ENCODE results near the gene ALDH4A1. TPM values are rescaled to one million over a fixed set of nuclear protein-coding genes. Genes with fewer than 3 reads are reported as not detected.
A peak's percentile ranks its signal among the peaks of the same experiment; 100 is the strongest.

The ALDH4A1 gene
- polyA plus RNA-seq (2013): 34.2 and 35.7 TPM in 2 replicates

DNA sequence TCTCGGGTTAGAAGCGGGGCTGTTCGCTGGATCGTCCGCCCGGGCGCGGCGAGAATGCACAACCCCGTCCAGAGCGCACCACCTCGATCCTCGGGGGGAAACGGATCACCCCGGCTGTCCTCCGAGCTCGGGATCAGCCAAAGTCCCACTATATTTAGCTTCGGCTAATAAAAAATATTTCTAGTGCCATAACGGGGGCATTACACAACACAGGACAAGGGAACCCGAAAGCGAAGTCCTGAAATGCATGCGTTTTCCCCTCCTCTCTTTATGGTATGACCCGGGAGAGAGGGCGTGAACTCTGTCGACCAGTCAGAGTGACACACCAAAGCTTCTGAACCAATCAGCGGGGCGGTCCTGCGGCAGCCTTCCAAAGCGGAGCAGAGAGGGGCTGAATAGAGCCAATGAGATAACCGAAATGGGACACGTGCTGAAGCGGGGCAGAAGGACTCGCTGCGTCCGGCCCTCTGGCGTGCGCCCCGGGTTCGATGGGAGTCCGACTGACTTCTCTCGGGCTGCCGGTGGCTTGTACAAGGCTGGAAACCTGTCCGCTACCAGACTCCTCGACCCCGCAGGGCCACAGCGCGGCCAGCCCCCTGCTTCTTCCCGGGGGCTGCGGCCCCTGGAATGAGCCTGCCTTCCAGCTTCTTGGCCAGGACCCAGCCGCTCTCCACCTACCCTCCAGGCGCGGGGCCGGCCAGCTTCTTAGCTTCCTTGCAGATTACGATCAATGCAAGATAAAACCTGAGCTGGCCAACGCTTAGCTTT lies at the start of gene ALDH4A1:
Gene ALDH4A1, minus strand, starts transcription at position 33 of the 768 bp plus-strand sequence. Its CDS starts 32 bp downstream, at position 1.
- Histone ChIP-seq H3K79me2 (ENCODE audit: control insufficient read depth, insufficient read depth, low read length, poor library complexity) (peaks cover 8% of the 10 kb centered on the region), H4K8ac (ENCODE audit: low read depth, low read length) (peak within 1 kb of the TSS; percentile 85), H2BK12ac (ENCODE audit: low read length) (peak within 1 kb of the TSS; percentile 78), H3K27ac (ENCODE audit: low read depth, low read length) (peak within 1 kb of the TSS; percentile 95), H2BK120ac (ENCODE audit: insufficient read depth, low read length, poor library complexity) (peak within 1 kb of the TSS; percentile 92), H3K79me1 (ENCODE audit: low read length) (peaks cover 19% of the 10 kb centered on the region), H3K9ac (ENCODE audit: low read length) (peak within 1 kb of the TSS; percentile 77), H3K4me3 (ENCODE audit: low read depth, low read length) (peak within 1 kb of the TSS; percentile 79), H3K18ac (ENCODE audit: low read length) (peak within 1 kb of the TSS; percentile 88), H3K4ac (ENCODE audit: low read depth, low read length) (peak within 1 kb of the TSS; percentile 83), H4K12ac (ENCODE audit: low read depth, low read length) (peak within 1 kb of the TSS; percentile 84), H2AFZ (ENCODE audit: insufficient read depth, low read length, poor library complexity) (peak within 1 kb of the TSS; percentile 93), H2AK5ac (ENCODE audit: low read length) (peak within 1 kb of the TSS; percentile 79), H2BK5ac (ENCODE audit: low read depth, low read length, poor library complexity) (peak within 1 kb of the TSS; percentile 94), H3K23ac (ENCODE audit: low read length) (no peak within 1 kb of the TSS), H3K4me2 (ENCODE audit: low read length) (peak within 1 kb of the TSS; percentile 98), H3K9me3 (ENCODE audit: insufficient read depth, low read depth, low read length) (peaks cover under 1% of the 10 kb centered on the region), H3K14ac (ENCODE audit: low read length) (peak within 1 kb of the TSS; percentile 89), H4K91ac (ENCODE audit: low read depth, low read length) (peak within 1 kb of the TSS; percentile 95), H3K36me3 (ENCODE audit: control insufficient read depth in 1 of 2, insufficient read depth in 2 of 2, low read length in 2 of 2) (peaks cover 16 to 24% of the 10 kb centered on the region in 2 experiments), H3K27me3 (ENCODE audit: insufficient read depth, low read length) (no peaks in the 10 kb centered on the region), H3K4me1 (ENCODE audit: control insufficient read depth in 1 of 2, insufficient read depth in 2 of 2, low read length in 2 of 2) (peaks cover 10 to 19% of the 10 kb centered on the region in 2 experiments)
- WGBS (ENCODE audit: extremely low coverage, insufficient coverage, insufficient read length): no CpG with 5 or more reads among the region's 55 CpGs
- peak; percentile 97 to 98 for DNase-seq

DNA sequence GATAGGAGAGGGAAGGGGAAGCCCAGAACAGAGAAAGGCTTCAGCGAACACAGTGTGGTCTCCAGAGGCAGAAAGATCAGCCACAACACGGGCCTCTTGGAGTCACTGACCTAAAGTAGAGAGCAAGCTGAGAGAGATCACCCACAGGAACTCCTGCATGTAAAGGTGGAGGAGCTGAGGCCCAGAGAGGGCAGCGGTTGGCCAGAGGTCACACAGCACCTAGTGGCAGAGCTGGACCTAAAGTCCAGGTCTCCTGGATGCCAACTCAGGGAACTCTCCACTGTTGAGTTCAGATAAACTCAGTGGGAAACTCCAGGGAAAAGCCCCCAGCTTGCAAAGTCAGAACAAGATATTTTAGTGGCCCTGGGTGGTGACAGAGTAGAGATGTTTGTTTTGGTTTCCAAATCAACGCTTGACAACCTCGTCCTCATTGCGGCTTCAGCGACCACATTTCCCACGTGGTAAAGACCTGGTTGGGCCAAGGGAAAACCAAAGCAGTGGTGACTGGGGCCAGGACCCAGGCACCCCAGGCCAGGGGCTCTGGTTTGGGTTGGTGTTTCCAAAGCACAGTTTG lies 49.5 kb upstream of the ALDH4A1 start:
- no peak overlapping the region for H3K23ac ChIP-seq (ENCODE audit: low read length)
- peaks cover 5% of the 10 kb centered on the region for H3K9me3 ChIP-seq (ENCODE audit: insufficient read depth, low read depth, low read length)
- H2AK5ac ChIP-seq (ENCODE audit: low read length): no peak overlapping the region
- no peak overlapping the region for H4K8ac ChIP-seq (ENCODE audit: low read depth, low read length)
- H3K27me3 ChIP-seq (ENCODE audit: insufficient read depth, low read length): no peaks in the 10 kb centered on the region
- H3K18ac ChIP-seq (ENCODE audit: low read length): no peak overlapping the region
- no peak overlapping the region for H2BK12ac ChIP-seq (ENCODE audit: low read length)
- peaks cover 32% of the 10 kb centered on the region for H3K79me1 ChIP-seq (ENCODE audit: low read length)
- peaks cover 0 to 5% of the 10 kb centered on the region in 2 experiments for H3K36me3 ChIP-seq (ENCODE audit: control insufficient read depth in 1 of 2, insufficient read depth in 2 of 2, low read length in 2 of 2)
- no CpG with 5 or more reads among the region's 8 CpGs for WGBS (ENCODE audit: extremely low coverage, insufficient coverage, insufficient read length)
- no peak overlapping the region for H3K4me2 ChIP-seq (ENCODE audit: low read length)
- peaks cover 21% of the 10 kb centered on the region for H3K79me2 ChIP-seq (ENCODE audit: control insufficient read depth, insufficient read depth, low read length, poor library complexity)
- H4K91ac ChIP-seq (ENCODE audit: low read depth, low read length): no peak overlapping the region
- no peak overlapping the region for H2BK5ac ChIP-seq (ENCODE audit: low read depth, low read length, poor library complexity)
- no peak overlapping the region for H2BK120ac ChIP-seq (ENCODE audit: insufficient read depth, low read length, poor library complexity)
- no peak overlapping the region for H3K14ac ChIP-seq (ENCODE audit: low read length)
- no peak overlapping the region for H3K9ac ChIP-seq (ENCODE audit: low read length)
- H4K12ac ChIP-seq (ENCODE audit: low read depth, low read length): no peak overlapping the region
- peak; percentile 56 to 68 for DNase-seq
- no peak overlapping the region for H2AFZ ChIP-seq (ENCODE audit: insufficient read depth, low read length, poor library complexity)
- no peak overlapping the region for H3K4me3 ChIP-seq (ENCODE audit: low read depth, low read length)
- H3K4ac ChIP-seq (ENCODE audit: low read depth, low read length): peak overlapping the region; percentile 64
- no peak overlapping the region for H3K27ac ChIP-seq (ENCODE audit: low read depth, low read length)
- H3K4me1 ChIP-seq (ENCODE audit: control insufficient read depth in 1 of 2, insufficient read depth in 2 of 2, low read length in 2 of 2): peaks cover 46 to 48% of the 10 kb centered on the region in 2 experiments

DNA sequence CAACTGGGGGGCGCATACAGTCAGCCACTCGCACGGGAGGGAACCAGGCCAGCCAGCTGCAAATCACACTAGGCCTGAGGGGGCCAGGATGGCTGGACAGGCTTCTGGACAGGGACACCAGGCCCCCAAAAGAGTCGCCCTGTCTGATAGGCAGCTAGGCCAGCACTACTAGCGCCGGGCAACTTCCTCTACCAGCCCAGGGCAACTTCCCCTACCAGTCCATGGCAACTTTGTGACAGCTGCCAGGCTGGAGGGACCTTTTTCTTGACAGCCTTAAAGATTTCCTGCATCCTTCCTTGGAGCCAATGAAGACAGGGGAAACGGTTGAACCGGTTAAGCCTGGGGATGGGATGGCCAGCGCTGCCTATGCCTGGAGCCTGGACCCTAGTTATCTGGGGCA lies 49.1 kb upstream of the ALDH4A1 start:
- no peak overlapping the region for H2BK12ac ChIP-seq (ENCODE audit: low read length)
- H2AFZ ChIP-seq (ENCODE audit: insufficient read depth, low read length, poor library complexity): no peak overlapping the region
- peaks cover 22% of the 10 kb centered on the region for H3K79me2 ChIP-seq (ENCODE audit: control insufficient read depth, insufficient read depth, low read length, poor library complexity)
- no peak overlapping the region for H4K91ac ChIP-seq (ENCODE audit: low read depth, low read length)
- H3K27me3 ChIP-seq (ENCODE audit: insufficient read depth, low read length): no peaks in the 10 kb centered on the region
- no peak for DNase-seq
- H2BK5ac ChIP-seq (ENCODE audit: low read depth, low read length, poor library complexity): no peak overlapping the region
- H3K23ac ChIP-seq (ENCODE audit: low read length): no peak overlapping the region
- H2BK120ac ChIP-seq (ENCODE audit: insufficient read depth, low read length, poor library complexity): no peak overlapping the region
- H4K8ac ChIP-seq (ENCODE audit: low read depth, low read length): no peak overlapping the region
- H3K4me3 ChIP-seq (ENCODE audit: low read depth, low read length): no peak overlapping the region
- H3K36me3 ChIP-seq (ENCODE audit: control insufficient read depth in 1 of 2, insufficient read depth in 2 of 2, low read length in 2 of 2): peaks cover 0 to 5% of the 10 kb centered on the region in 2 experiments
- peaks cover 31% of the 10 kb centered on the region for H3K79me1 ChIP-seq (ENCODE audit: low read length)
- H2AK5ac ChIP-seq (ENCODE audit: low read length): no peak overlapping the region
- H3K9me3 ChIP-seq (ENCODE audit: insufficient read depth, low read depth, low read length): peaks cover 5% of the 10 kb centered on the region
- WGBS (ENCODE audit: extremely low coverage, insufficient coverage, insufficient read length): no CpG with 5 or more reads among the region's 9 CpGs
- H3K4me1 ChIP-seq (ENCODE audit: control insufficient read depth in 1 of 2, insufficient read depth in 2 of 2, low read length in 2 of 2): peaks cover 48% of the 10 kb centered on the region in 2 experiments
- no peak overlapping the region for H4K12ac ChIP-seq (ENCODE audit: low read depth, low read length)
- peak overlapping the region; percentile 4 for H3K18ac ChIP-seq (ENCODE audit: low read length)
- no peak overlapping the region for H3K9ac ChIP-seq (ENCODE audit: low read length)
- no peak overlapping the region for H3K27ac ChIP-seq (ENCODE audit: low read depth, low read length)
- H3K4me2 ChIP-seq (ENCODE audit: low read length): no peak overlapping the region
- no peak overlapping the region for H3K4ac ChIP-seq (ENCODE audit: low read depth, low read length)
- peak overlapping the region; percentile 6 for H3K14ac ChIP-seq (ENCODE audit: low read length)

DNA sequence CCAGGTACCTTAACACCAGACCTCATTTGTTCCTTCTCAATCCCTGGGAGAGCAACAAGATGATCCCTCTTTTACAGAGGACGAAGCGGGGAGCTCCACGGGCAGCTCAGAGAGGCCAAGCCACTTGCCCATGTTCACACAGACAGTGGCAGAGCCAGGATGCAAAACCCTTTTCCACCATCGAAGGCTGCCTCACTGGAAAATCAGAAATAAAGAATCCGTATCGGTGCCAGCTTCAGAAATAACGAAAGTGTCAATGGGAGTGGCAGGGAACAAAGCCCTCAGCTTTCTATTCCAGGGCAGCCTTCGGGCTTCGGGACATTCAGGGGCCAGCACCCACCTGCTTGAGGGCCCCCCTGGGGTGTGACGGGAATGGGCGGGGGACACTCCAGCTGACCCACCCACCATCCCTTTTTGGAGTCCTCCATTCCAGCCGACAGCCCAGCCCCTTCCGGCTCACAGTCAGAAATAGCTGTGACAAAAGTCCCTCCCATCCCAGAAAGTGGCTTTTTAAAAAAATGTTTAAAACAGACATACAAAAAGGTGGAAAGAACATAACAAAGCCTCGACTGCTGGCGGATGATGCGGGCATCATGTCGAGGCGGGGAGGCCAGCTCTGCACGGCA lies 48.2 kb upstream of the ALDH4A1 start:
- Histone ChIP-seq H2AK5ac (ENCODE audit: low read length) (peak overlapping the region; percentile 82), H2BK5ac (ENCODE audit: low read depth, low read length, poor library complexity) (peak overlapping the region; percentile 0), H3K79me2 (ENCODE audit: control insufficient read depth, insufficient read depth, low read length, poor library complexity) (peaks cover 19% of the 10 kb centered on the region), H3K18ac (ENCODE audit: low read length) (peak overlapping the region; percentile 10), H3K36me3 (ENCODE audit: control insufficient read depth in 1 of 2, insufficient read depth in 2 of 2, low read length in 2 of 2) (peaks cover 0 to 5% of the 10 kb centered on the region in 2 experiments), H3K4me1 (ENCODE audit: control insufficient read depth in 1 of 2, insufficient read depth in 2 of 2, low read length in 2 of 2) (peaks cover 48 to 52% of the 10 kb centered on the region in 2 experiments), H3K14ac (ENCODE audit: low read length) (peak overlapping the region; percentile 47), H4K8ac (ENCODE audit: low read depth, low read length) (peak overlapping the region; percentile 16), H3K4me3 (ENCODE audit: low read depth, low read length) (no peak overlapping the region), H2BK120ac (ENCODE audit: insufficient read depth, low read length, poor library complexity) (peak overlapping the region; percentile 23), H2AFZ (ENCODE audit: insufficient read depth, low read length, poor library complexity) (no peak overlapping the region), H3K4me2 (ENCODE audit: low read length) (peak overlapping the region; percentile 32), H4K12ac (ENCODE audit: low read depth, low read length) (no peak overlapping the region), H3K27ac (ENCODE audit: low read depth, low read length) (peak overlapping the region; percentile 57), H3K23ac (ENCODE audit: low read length) (no peak overlapping the region), H3K79me1 (ENCODE audit: low read length) (peaks cover 25% of the 10 kb centered on the region), H3K9me3 (ENCODE audit: insufficient read depth, low read depth, low read length) (peaks cover 5% of the 10 kb centered on the region), H3K27me3 (ENCODE audit: insufficient read depth, low read length) (no peaks in the 10 kb centered on the region), H4K91ac (ENCODE audit: low read depth, low read length) (peak overlapping the region; percentile 62), H3K4ac (ENCODE audit: low read depth, low read length) (peak overlapping the region; percentile 58), H2BK12ac (ENCODE audit: low read length) (peak overlapping the region; percentile 16), H3K9ac (ENCODE audit: low read length) (no peak overlapping the region)
- WGBS (ENCODE audit: extremely low coverage, insufficient coverage, insufficient read length): no CpG with 5 or more reads among the region's 19 CpGs
- DNase-seq: peak in 1 of 2 donors; percentile 70
